NCI-H187 (cell line): ENCODE results near the gene PNMA1.
"Not testable (repeated sequence)": the region's sequence is repeated elsewhere in the genome, so short reads cannot be mapped to it uniquely, and the experiment has no call there.

Source experiments
- DNase-seq, 2 experiments: peaks; one replicate each; lab custom pipeline; 2025; lab: John Stamatoyannopoulos, UW

Gene PNMA1

GRCh38 chr14:73717266-73717665 is 3.1 kb upstream of the PNMA1 start:
- no peak for DNase-seq

- DNase-seq = no peak
These were observed 1.5 kb upstream of the PNMA1 start for GRCh38 chr14:73715707-73716106.

- DNase-seq = no peak
These were observed 485 bp upstream of the PNMA1 start for GRCh38 chr14:73714656-73715081.

- peak in 1 of 2 experiments; percentile 79 for DNase-seq
These were observed 880 bp downstream of the PNMA1 start for GRCh38 chr14:73713206-73713802.

GRCh38 chr14:73712540-73713180 is 1.5 kb downstream of the PNMA1 start:
- DNase-seq = peak; percentile 79 to 82

- DNase-seq = no peak
These were observed 2.1 kb downstream of the PNMA1 start for GRCh38 chr14:73712071-73712506.

- DNase-seq = no peak
These were observed 3.4 kb downstream of the PNMA1 start for GRCh38 chr14:73710737-73711136.

GRCh38 chr14:73709904-73710469 is 4.2 kb downstream of the PNMA1 start:
- no peak for DNase-seq

GRCh38 chr14:73708076-73708475 is 6.1 kb downstream of the PNMA1 start:
- DNase-seq = not testable (repeated sequence)

GRCh38 chr14:73700325-73700724 is 13.9 kb downstream of the PNMA1 start:
- no peak for DNase-seq

- no peak for DNase-seq
These were observed 17.5 kb downstream of the PNMA1 start for GRCh38 chr14:73696466-73697400.

GRCh38 chr14:73695997-73696396 is 18.2 kb downstream of the PNMA1 start:
- no peak for DNase-seq

GRCh38 chr14:73695082-73695481 is 19.1 kb downstream of the PNMA1 start:
- DNase-seq = no peak

GRCh38 chr14:73694083-73694482 is 20.1 kb downstream of the PNMA1 start:
- DNase-seq = no peak

- DNase-seq = no peak
These were observed 27.3 kb downstream of the PNMA1 start for GRCh38 chr14:73686901-73687300.

- DNase-seq = no peak
These were observed 28.9 kb downstream of the PNMA1 start for GRCh38 chr14:73685328-73685727.

- no peak for DNase-seq
These were observed 29.6 kb downstream of the PNMA1 start for GRCh38 chr14:73684627-73685026.

- DNase-seq = no peak
These were observed 33.4 kb downstream of the PNMA1 start for GRCh38 chr14:73680821-73681220.

GRCh38 chr14:73678698-73679097 is 35.5 kb downstream of the PNMA1 start:
- DNase-seq = no peak

GRCh38 chr14:73674986-73675385 is 39.2 kb downstream of the PNMA1 start:
- DNase-seq = no peak

- DNase-seq = no peak
These were observed 46.3 kb downstream of the PNMA1 start for GRCh38 chr14:73667854-73668253.

- DNase-seq = no peak
These were observed 47.6 kb downstream of the PNMA1 start for GRCh38 chr14:73666583-73666982.
